IPS-NIHi11 (cell line): ENCODE measurements around the gene SYNJ2.

ENCODE experiments used
- DNase-seq: peaks from one replicate; pipeline ENCODE4 v3.0.0; 2012; ENCODE audit warnings: mixed read lengths, low spot score

Gene SYNJ2

DNA sequence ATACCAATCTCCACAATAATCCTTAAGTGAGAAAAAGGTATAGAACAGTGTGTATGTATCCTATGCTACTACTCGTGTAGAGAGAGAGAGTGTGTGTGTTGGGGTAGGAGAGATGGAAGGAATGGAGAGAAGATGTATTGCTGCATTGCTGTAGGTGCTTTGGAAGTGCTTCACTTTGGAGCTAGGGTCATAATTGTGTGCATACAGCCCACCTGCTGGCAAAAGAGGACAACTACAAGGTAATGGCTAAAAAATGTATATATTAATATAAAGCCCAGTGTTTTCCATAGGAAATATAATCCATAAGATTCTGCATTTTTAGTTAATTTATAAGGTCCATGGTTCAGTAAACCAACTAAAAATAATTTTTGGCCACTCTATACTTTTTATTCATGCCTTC lies 150.3 kb downstream of the SYNJ2 start:
- peak; percentile 29 for DNase-seq

DNA sequence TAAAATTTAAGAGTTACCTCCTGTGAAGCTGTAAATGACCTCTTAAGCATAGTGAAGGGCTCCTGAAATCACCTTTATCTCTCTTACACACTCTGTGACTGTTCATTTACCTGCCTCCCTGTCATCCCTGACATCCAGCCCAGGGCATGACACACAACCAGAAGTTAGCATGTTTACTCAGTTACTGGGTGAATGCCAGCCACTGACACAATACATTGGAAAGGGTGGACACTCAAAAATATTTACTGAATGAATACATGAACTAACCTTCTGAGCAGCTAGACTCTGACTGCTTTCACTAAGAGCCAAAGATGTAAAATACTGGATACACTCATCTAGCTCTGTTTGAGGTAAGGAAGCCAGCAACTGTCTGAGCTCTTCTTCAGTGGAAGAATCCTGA lies 161.1 kb downstream of the SYNJ2 start:
- no peak for DNase-seq

DNA sequence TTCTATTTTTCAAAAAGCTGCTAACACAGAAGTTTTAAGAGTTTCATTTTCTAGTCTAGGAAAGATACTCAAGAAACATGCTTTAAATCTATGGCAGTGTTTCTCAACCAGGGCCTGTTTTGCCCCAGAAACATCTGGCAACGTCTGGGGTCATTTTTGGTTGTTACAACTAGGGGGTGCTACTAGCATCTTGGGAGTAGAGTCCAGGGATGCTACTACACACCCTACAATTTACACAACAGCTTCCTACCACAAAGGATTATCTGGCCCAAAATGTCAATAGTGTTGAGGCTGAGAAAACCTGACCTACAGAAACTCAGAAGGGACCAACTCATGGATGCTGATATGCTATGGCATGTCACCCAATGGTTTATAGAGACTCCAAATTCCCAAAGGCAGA lies 162.0 kb downstream of the SYNJ2 start:
- DNase-seq = peak; percentile 61
